ENCODE results near the gene INS. TPM values are rescaled to one million over a fixed set of nuclear protein-coding genes. Genes with fewer than 3 reads are reported as not detected.
A peak's percentile ranks its signal among the peaks of the same experiment; 100 is the strongest.
"Not testable (repeated sequence)": the region's sequence is repeated elsewhere in the genome, so short reads cannot be mapped to it uniquely, and the experiment has no call there.

INS gene
- polyA plus RNA-seq, 1 donor from 2014 or later = not detected

DNA sequence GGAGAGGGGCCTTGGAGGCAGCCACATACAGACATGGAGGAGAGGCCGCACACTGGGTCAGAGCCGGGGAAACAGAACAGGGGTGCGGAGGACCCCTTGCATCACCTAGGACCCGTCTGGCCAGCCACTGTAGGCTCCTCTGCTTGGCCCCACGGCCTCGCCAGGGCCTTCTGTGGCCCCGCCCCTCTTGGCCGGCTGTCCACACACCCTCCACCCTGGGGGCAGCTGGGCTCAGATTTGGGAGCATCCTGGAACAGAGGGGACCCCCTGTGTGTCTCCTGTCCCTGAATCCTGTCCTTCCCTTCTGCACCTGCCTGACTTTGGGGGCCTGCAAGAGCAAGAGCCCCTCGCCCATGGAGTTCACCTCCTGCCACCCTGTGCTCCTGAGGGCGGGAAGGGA lies 18.5 kb upstream of the INS start:
- H3K27ac Mint-ChIP-seq = peak overlapping the region in 1 of 3 donors; percentile 74
- H3K36me3 Mint-ChIP-seq = no peaks in the 10 kb centered on the region
- H3K4me3 Mint-ChIP-seq = no peak overlapping the region
- no peaks in the 10 kb centered on the region for H3K27me3 Mint-ChIP-seq
- peaks cover 0 to 2% (median 0%) of the 10 kb centered on the region in 3 donors for H3K4me1 Mint-ChIP-seq
- no peaks in the 10 kb centered on the region for H3K9me3 Mint-ChIP-seq

DNA sequence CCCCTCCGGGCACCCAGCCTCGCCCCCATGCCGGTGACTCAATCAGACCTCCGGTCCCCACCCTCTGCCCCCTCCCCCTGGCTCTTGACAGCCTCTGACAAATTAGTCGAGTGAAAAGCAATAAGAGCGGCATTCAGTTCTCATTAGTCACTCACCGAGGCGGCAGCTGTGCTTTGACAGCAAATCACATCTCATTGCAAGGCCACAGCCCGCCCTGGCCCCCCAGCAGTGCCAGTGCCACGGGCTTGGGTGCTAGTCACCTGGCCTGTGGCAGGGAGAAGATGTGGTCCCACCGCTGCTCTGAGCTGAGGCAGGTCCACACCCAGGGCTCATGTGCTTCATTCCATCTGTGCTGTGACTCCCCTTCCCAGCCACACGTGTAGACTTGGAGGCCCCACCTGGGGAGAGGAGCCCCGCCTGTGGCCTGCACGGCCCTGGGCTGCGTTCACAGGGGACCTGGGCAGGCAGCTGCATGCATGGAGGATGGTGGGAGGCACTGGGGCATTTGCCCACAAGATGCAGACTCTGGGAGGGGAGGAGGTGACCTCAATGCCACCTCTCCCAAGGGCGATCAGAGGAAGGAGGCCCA lies 18.0 kb upstream of the INS start:
- H3K4me3 Mint-ChIP-seq = no peak overlapping the region
- H3K9me3 Mint-ChIP-seq = no peaks in the 10 kb centered on the region
- no peaks in the 10 kb centered on the region for H3K27me3 Mint-ChIP-seq
- H3K27ac Mint-ChIP-seq = peak overlapping the region in 1 of 3 donors; percentile 74
- peaks cover 0 to 2% (median 0%) of the 10 kb centered on the region in 3 donors for H3K4me1 Mint-ChIP-seq
- no peaks in the 10 kb centered on the region for H3K36me3 Mint-ChIP-seq

DNA sequence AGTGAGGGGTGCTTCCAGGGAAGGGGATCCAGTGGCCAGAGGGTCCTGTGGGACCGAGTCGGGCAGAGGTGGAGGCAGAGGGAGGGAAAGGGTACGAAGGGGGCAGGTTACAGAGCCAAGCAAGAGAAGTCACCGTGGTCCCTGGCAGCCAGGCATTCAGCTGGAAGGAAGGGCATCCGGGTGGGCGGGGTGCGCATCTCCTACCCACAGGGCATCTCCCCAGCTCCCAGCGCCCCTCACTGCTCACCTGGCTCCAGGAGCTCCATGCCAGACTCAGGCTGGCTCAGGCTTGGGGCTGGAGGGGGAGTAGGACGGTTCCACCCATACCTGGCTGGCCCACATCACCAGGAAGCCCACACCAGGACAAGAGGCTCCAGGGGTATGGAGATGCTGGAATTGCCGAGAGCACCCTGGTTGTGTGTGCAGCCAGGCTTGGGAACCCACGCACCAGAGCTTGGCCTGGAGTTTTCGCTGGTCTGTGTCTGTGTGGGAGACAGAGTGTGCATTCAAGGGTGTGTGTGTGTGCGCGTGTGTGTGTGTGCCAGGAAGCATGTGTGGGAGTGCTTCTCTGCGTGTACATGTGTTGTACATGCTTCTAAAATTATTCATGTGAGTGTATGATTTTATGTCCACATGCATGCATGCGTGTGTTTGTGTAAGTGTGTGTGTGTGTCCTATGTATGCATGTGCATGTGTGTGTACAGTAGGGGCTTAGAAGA lies 17.2 kb upstream of the INS start:
- H3K27me3 Mint-ChIP-seq, H3K36me3 Mint-ChIP-seq, H3K4me1 Mint-ChIP-seq, H3K27ac Mint-ChIP-seq, H3K4me3 Mint-ChIP-seq, H3K9me3 Mint-ChIP-seq: not testable (repeated sequence)

DNA sequence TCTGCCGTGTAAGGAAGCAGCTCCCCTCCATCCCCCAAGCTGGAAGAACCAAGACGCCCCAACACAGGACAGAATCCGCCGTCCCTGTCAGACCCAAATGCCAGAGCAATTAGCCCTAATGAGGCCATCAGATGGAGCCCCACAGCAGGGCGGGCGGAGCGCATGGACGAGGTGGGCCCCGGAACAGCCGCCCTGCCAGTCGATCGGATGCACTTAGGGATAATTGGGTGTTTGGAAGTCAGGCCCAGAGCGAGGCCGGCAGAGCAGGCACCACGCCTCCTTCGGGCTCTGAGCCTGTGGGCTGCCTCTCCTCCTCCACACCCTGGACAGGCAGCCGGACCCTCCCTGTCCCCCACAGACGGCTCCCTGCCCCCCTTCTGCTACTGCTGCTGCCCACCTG lies 16.1 kb upstream of the INS start:
- Mint-ChIP-seq H3K4me3 (no peak overlapping the region), H3K9me3 (no peaks in the 10 kb centered on the region), H3K4me1 (no peaks in the 10 kb centered on the region), H3K27ac (no peak overlapping the region), H3K36me3 (no peaks in the 10 kb centered on the region), H3K27me3 (peaks cover 2% of the 10 kb centered on the region)

DNA sequence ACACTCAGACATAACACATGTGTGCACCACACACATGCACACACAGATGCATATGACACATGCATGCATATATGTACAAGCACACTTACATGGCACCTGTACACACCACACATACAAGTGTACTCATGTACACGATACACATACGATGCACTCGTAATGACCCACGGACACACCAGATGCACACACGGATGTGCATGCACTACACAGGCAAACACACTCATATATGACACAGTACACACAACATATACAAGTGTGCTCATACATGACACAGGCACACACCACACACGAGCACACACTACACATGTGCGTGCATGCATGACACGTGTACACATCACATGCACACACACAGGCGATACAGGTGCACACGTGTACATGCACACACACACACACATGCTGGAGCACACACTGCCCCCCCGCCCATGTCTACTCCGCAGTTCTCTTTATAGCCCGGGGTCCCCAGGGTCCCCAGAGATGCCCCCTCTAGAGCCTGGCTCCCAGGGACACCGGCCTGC lies 15.4 kb upstream of the INS start:
- H3K27me3 Mint-ChIP-seq = peaks cover 2% of the 10 kb centered on the region
- no peak overlapping the region for H3K27ac Mint-ChIP-seq
- H3K36me3 Mint-ChIP-seq = no peaks in the 10 kb centered on the region
- no peak overlapping the region for H3K4me3 Mint-ChIP-seq
- H3K9me3 Mint-ChIP-seq = no peaks in the 10 kb centered on the region
- no peaks in the 10 kb centered on the region for H3K4me1 Mint-ChIP-seq

DNA sequence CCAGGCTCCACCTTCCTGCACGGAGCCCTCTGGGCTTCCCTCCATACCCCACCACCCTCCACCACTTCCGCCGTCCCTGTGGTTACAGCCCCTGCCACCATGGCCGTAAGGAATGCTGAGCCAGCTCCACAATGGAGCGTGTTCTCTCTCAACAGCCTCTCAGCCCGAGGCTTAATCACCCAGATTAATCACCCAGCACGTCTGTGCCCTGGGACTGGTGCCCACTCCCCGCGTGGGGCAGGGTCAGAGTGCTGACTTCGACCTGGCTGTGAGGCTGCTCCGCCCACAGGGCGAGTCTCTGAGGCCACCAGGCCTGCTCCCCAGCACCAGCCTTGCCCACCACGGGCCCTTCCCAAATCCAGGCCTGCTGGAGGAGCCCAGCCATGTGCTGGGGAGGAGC lies 14.7 kb upstream of the INS start:
- H3K9me3 Mint-ChIP-seq = no peaks in the 10 kb centered on the region
- no peaks in the 10 kb centered on the region for H3K36me3 Mint-ChIP-seq
- no peak overlapping the region for H3K4me3 Mint-ChIP-seq
- no peaks in the 10 kb centered on the region for H3K4me1 Mint-ChIP-seq
- H3K27me3 Mint-ChIP-seq = peaks cover 2% of the 10 kb centered on the region
- no peak overlapping the region for H3K27ac Mint-ChIP-seq

DNA sequence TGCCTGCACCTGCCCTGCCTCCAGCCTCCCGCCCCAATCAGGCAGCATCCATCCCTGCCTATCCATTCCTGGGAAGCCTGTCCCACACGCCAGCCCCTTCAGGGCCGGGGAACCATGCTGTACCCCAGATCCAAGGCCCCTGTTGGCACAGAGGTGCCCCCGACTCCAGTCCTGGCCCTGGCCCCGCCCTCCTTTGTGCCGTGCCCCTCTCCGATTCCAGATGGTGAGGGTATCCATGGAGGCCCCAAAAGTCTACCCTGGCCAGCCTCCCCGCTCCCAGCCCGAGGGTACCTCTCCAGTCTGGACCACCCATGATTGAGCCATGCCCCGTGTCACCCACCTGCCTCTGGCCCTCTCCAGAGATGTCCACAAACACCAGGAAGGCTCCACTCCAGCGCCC lies 13.4 kb upstream of the INS start:
- H3K36me3 Mint-ChIP-seq = no peaks in the 10 kb centered on the region
- H3K27me3 Mint-ChIP-seq = peaks cover 2% of the 10 kb centered on the region
- H3K9me3 Mint-ChIP-seq = no peaks in the 10 kb centered on the region
- H3K4me1 Mint-ChIP-seq = no peaks in the 10 kb centered on the region
- H3K4me3 Mint-ChIP-seq = no peak overlapping the region
- H3K27ac Mint-ChIP-seq = no peak overlapping the region

DNA sequence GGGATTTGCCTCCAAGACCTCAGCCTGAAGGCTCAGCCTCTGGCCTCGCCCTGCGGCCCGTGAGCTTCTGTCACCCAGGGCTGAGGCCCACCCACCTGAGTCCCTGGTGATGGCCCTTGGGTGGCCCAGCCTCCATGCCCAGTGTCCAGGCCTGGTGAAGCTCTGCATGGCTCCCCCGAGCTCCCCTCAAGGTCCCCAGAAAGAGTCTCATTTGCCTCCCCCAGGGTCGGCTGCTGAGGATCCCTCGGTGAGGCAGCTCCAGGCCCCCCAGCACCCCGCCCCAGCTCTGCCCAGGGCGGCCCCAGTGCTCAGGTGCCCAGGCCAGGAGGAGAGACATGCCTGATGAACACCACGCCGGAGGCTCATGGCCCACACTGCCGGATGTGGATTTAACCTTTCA lies 12.8 kb upstream of the INS start:
- Mint-ChIP-seq H3K4me3 (no peak overlapping the region), H3K9me3 (no peaks in the 10 kb centered on the region), H3K27me3 (peaks cover 2% of the 10 kb centered on the region), H3K4me1 (no peaks in the 10 kb centered on the region), H3K36me3 (no peaks in the 10 kb centered on the region), H3K27ac (no peak overlapping the region)

DNA sequence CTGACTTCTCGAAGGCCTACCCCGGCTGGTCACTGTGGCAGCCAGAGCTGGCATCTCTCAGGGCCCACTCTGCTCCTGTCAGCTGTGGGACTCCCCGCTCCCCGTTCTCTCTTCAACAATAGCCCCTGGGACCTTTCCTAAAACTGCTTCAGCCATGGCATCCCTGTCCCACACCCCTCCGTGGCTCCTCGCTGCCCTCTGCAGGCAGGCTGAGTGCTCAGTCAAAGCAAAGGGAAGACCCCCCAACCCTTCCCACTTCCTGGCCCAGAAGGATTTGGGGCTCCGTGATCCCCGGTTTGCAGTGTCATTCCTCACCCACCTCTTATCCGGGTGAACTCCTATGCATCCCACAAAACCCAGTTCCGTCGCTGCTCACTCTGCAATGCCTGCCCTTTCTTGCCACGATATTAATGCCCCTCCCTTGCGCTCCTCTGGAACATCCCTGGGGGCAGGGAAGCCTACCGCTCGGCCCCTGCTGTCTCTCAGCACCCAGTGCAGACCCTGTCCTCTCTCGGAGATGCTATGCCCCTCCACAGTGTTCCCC lies 12.2 kb upstream of the INS start:
- no peak overlapping the region for H3K4me3 Mint-ChIP-seq
- no peaks in the 10 kb centered on the region for H3K36me3 Mint-ChIP-seq
- H3K4me1 Mint-ChIP-seq = no peaks in the 10 kb centered on the region
- no peaks in the 10 kb centered on the region for H3K9me3 Mint-ChIP-seq
- H3K27me3 Mint-ChIP-seq = peaks cover 2% of the 10 kb centered on the region
- no peak overlapping the region for H3K27ac Mint-ChIP-seq

DNA sequence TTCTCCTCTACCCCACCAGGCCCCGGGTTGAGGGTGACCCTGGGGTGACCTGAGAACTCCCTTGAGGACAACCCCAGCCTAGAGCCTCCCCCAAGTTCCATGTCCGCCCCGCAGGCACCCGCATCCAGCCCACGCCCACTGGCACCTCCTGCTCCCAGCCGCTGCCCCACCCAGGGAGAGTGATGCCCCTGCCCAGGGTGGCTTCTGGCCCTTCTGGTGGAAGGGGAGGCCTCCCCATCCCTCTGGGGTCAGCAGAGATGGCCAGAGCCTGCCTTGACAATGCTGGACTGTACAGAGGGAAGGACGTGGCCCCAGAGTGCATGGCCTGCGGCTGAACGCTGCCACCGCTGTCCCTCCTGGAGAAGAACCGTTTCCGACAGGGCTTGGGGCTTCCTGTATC lies 11.7 kb upstream of the INS start:
- Mint-ChIP-seq H3K4me3 (no peak overlapping the region), H3K27ac (no peak overlapping the region), H3K36me3 (no peaks in the 10 kb centered on the region), H3K4me1 (no peaks in the 10 kb centered on the region), H3K9me3 (no peaks in the 10 kb centered on the region), H3K27me3 (peaks cover 2% of the 10 kb centered on the region)

DNA sequence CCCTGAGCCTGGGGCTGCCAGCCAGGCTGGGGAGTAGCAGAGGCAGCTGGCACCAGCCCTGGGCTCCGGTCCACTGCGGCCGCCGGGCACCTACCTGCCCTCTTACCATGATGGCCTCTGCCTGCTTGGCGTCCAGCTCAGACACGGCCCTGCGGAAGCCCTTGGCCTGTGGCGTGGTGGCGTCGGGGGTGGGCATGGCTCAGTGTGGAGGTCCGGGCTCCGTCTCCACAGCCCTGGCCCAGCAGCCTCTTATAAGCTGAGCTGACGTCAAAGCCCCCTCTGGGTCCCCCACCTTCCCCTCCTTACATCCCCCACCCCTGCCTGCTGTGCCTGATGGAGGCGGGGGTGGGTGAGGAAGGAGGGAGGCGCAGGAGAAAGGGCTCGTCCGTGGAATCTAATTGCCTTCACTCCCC lies 10.6 kb upstream of the INS start, which contains the start of gene TH:
TSS of gene TH (minus strand) at position 225 of the 413 bp plus-strand sequence. CDS start at position 196, 29 bp downstream.
- no peak within 1 kb of the TSS for H3K27ac Mint-ChIP-seq
- peaks cover 2% of the 10 kb centered on the region for H3K27me3 Mint-ChIP-seq
- no peaks in the 10 kb centered on the region for H3K9me3 Mint-ChIP-seq
- no peaks in the 10 kb centered on the region for H3K4me1 Mint-ChIP-seq
- H3K4me3 Mint-ChIP-seq = no peak within 1 kb of the TSS
- no peaks in the 10 kb centered on the region for H3K36me3 Mint-ChIP-seq

DNA sequence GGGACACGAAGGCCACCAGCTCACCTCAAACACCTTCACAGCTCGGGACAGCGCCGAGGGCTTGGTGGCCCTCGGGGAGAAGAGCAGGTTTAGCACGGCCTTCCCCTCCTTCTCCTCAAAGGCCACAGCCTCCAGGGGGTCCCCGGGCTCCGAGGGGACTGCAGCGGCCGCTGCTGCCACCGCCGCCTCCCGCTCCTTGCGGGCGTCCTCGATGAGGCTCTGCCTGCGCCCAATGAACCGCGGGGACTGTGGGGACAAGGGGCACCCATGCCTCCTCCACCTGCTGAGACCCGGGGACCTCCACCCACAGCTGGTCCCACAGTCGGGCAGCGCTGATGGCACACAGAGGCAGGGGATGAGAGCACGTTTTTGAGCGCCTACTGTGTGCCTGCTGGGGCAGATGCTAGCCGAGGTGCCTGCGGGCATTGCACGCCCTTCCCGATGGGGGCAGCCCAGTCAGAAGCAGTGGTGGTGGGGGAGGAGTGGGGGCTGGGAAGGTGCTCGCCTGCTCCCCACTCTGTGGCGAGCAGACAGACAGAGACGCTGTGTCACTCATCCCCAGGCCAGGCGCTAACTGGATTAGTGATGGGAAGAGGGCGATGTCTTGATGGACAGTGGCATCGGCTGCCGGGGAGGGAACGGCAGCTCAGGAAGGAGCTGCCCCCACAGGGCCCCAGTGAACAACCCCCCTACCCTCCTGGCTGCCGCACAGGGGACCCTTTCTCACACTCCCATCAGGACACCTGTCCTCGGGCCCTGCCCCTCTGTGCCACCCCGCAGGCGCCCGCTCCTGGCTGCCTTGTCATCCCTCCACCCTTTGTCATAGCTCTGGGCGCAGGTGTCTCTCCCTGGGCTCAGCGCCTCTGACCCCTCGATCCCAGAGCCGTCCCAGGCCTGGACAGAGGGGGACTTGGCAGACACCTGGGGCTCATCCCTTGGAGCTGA lies 8.9 kb upstream of the INS start:
- no peaks in the 10 kb centered on the region for H3K36me3 Mint-ChIP-seq
- H3K9me3 Mint-ChIP-seq = no peaks in the 10 kb centered on the region
- H3K27me3 Mint-ChIP-seq = peaks cover 2% of the 10 kb centered on the region
- no peaks in the 10 kb centered on the region for H3K4me1 Mint-ChIP-seq
- H3K27ac Mint-ChIP-seq = no peak overlapping the region
- H3K4me3 Mint-ChIP-seq = no peak overlapping the region

DNA sequence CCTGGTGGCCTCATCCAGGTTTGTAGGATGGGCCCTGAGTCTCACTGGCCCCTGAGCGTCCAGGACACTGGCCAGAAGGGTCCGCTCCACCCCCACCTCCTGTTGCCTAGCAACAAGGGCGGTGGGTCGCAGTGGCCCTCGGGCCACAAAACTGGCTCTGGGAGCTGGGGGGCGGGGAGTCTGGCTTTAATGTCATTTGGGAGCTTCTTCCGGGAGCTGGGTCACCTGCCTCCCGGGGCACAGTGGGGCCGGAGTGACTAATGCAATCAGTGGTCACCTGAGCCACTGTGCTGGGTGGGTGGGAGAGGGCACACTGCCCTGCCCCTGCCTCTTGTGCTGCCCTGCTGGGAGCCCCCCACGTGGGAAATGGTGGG lies 8.0 kb upstream of the INS start:
- Mint-ChIP-seq H3K27me3 (peaks cover 2% of the 10 kb centered on the region), H3K36me3 (no peaks in the 10 kb centered on the region), H3K4me3 (no peak overlapping the region), H3K9me3 (no peaks in the 10 kb centered on the region), H3K27ac (no peak overlapping the region), H3K4me1 (no peaks in the 10 kb centered on the region)

DNA sequence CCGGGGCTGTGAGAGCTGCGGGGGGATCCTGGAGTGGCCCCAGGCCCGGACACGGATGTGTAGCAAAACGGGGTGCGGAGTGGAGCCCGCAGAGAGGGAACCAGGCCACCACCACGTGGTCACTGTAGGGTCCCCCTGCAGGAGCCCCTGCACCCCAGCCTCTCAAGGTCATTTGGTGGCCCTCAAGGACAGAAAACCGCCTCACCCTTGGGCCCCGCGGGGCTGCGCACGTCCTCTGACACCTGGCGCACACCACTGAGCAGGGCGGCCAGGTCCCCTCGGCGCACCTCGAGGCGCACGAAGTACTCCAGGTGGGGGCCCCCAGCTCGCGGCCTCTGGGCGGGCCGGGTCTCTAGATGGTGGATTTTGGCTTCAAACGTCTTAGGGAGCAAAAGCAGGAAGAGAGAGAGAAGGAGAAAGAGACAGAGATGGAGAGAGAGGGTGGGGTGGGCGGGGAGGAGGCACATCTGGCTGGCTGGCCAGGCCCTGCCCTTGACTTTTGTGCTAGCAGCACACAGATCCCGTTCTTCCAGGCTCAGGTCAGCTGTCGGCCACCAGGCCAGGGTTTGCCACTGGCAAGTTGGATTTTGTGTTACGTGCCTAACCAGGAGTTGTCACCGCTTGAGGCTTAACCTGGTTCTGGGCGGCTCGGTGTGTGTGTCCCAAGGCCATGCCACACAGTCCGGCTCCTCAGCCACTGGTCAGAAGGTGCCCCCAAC lies 7.4 kb upstream of the INS start:
- no peak overlapping the region for H3K4me3 Mint-ChIP-seq
- no peaks in the 10 kb centered on the region for H3K9me3 Mint-ChIP-seq
- no peaks in the 10 kb centered on the region for H3K4me1 Mint-ChIP-seq
- H3K27me3 Mint-ChIP-seq = peaks cover 2% of the 10 kb centered on the region
- H3K27ac Mint-ChIP-seq = no peak overlapping the region
- H3K36me3 Mint-ChIP-seq = no peaks in the 10 kb centered on the region

Data from IgD-negative memory B cell (primary cell).